Coronary artery (tissue), 2 donors: ENCODE results near the gene WDR43.

Experiments
- DNase-seq: peaks from one replicate; pipeline ENCODE4 v3.0.0-alpha.2; 2017; ENCODE audit warnings: low spot score
- H3K27ac ChIP-seq, 2 donors: fragments of 200-600 bp; sonication (generic); one replicate each; pipeline ENCODE4 v1.5.1; 2016 to 2019
- H3K4me3 ChIP-seq: fragments of 200-600 bp; sonication (generic); 2 replicates; pipeline ENCODE4 v1.5.1; 2016; ENCODE audit warnings: mild to moderate bottlenecking, moderate library complexity
- TF ChIP-seq, protein P1 (sequence below): fragments of 200-600 bp; sonication (generic); IDR thresholded peaks from one replicate; pipeline ENCODE4 v1.5.1; 2019; ENCODE audit warnings: antibody characterized with exemption

The WDR43 gene

DNA sequence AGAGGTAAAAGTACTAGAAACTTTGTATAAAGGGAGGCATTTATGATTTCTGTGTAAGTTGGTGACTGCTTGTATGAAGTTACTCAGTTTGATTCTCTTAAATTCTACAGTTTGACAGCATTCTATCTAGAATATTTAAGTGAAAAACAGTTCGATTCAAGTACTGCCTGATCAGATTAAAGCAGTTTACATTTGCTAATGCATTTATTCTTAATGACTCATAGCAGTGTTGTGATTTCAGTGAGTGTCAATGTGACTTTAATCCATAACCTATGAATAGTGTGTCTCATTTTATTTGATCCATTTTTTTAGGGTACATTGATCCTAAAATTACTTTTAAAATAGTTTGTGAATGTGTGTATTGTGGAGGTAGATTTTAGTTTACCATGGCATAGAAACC is 35.7 kb downstream of the WDR43 start:
- DNase-seq: no peak
- TF ChIP-seq, protein P1, sequence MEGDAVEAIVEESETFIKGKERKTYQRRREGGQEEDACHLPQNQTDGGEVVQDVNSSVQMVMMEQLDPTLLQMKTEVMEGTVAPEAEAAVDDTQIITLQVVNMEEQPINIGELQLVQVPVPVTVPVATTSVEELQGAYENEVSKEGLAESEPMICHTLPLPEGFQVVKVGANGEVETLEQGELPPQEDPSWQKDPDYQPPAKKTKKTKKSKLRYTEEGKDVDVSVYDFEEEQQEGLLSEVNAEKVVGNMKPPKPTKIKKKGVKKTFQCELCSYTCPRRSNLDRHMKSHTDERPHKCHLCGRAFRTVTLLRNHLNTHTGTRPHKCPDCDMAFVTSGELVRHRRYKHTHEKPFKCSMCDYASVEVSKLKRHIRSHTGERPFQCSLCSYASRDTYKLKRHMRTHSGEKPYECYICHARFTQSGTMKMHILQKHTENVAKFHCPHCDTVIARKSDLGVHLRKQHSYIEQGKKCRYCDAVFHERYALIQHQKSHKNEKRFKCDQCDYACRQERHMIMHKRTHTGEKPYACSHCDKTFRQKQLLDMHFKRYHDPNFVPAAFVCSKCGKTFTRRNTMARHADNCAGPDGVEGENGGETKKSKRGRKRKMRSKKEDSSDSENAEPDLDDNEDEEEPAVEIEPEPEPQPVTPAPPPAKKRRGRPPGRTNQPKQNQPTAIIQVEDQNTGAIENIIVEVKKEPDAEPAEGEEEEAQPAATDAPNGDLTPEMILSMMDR: no peak
- no peak overlapping the region for H3K27ac ChIP-seq
- no peak overlapping the region for H3K4me3 ChIP-seq

DNA sequence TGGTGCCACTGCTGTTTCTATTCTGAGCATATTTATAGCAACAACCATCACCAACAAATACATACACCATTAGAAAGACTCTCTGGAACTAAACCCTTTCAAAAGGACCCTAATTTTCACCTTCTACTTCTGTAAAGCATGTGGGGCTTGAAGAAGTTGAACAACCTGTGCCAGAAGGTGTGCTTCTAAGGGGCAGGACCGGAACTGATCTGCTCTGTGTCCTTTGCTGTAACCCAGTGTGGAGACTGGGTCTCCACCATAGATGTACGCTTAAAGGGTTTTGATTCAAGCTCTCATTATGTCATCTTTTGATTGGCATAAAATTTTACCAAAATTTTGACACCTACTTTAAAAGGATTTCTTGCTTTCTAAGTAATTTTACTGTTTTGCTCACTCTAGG is 40.3 kb downstream of the WDR43 start:
- DNase-seq: no peak
- no peak overlapping the region for H3K27ac ChIP-seq
- TF ChIP-seq, protein P1: no peak
- no peak overlapping the region for H3K4me3 ChIP-seq

DNA sequence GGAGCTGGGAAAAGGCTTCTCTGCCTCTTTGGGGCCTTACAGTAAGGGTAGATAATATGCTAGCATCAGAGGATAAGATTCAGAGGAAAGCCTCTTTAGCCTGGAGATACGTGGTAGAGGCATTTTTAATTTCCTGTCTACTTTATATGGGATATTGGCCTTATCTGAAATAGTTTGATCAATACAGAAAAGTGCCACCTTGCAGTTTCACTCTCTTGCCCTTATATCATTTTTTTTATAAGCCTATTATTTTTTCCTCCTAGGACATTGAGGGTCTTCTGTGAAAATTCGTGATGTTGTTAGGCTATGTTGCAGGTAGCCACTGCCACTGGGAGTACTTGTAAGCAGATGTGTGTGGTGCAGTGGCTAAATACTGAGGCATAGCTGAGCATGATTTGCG is 46.5 kb downstream of the WDR43 start:
- TF ChIP-seq, protein P1: no peak
- Histone ChIP-seq H3K27ac (no peak overlapping the region), H3K4me3 (no peak overlapping the region)
- no peak for DNase-seq

DNA sequence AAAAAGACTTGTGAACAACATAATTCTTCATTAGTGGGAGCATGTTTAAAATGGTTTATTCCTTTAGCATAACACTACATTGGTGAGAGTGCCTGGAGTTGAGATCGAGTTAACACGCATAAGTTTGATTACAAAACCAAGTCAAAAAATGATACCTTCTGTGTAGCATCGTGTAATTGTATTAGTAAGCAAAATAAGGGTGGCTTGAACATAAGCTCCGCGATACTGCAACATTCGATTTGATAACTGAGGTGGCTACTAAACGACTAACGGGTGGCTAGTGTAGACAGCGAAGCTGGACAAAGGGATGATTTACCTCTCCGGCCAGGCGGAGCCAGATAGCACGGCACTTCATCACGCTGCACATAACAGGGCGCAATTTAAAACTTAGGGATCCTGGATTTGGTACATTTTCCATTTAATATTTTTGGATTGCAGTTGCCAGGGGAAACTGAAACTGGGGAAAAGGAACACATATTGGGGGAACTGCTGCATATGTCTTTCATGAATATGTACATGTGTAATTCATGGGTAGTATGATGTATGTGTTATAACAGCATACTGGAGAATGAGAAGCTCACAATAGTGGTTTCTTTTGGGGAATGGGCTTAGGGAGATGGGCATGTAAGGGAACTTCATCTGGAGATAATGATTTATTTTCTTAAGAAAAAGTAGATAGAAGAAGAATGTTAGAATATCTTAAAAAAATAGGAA is 50.2 kb downstream of the WDR43 start:
- TF ChIP-seq, protein P1: no peak
- Histone ChIP-seq H3K27ac (no peak overlapping the region), H3K4me3 (no peak overlapping the region)
- no peak for DNase-seq

DNA sequence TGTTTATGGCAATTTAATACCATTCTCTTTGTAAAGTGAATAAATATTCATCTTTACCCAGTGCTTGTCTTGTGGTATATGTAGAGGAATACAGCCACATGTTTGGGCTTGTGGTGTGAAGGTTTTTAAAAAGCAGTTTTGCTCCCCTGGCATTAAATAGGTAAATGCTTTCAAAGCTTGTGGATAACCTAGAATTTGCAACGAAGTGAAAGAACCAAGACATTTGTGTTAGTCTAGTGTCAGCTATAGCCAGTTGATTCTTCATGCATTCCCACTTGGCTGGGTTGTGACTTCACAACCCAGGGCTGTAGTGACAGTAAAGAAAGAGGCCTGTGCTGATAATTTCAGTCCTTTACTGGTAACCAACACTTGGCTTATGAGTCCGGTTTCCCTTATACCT is 53.7 kb downstream of the WDR43 start:
- DNase-seq: no peak
- TF ChIP-seq, protein P1: no peak
- no peak overlapping the region for H3K4me3 ChIP-seq
- H3K27ac ChIP-seq: no peak overlapping the region

DNA sequence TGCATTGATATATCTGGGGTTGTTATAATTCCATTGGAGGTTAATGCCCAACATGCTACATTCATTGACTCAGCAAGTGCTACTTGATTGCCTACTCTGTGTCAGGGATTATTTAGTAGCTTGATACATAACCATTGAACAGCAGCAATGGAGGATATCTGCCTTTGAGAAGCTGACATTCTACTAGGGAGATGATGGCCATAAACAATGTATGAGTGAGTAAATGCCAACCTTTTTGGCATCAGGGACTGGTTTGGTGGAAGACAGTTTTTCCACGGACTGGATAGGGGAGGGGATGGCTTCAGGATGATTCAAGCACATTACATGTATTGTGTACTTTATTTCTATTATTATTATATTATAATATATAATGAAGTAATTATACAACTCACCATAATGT is 54.7 kb downstream of the WDR43 start:
- Histone ChIP-seq H3K4me3 (no peak overlapping the region), H3K27ac (no peak overlapping the region)
- TF ChIP-seq, protein P1: no peak
- no peak for DNase-seq

DNA sequence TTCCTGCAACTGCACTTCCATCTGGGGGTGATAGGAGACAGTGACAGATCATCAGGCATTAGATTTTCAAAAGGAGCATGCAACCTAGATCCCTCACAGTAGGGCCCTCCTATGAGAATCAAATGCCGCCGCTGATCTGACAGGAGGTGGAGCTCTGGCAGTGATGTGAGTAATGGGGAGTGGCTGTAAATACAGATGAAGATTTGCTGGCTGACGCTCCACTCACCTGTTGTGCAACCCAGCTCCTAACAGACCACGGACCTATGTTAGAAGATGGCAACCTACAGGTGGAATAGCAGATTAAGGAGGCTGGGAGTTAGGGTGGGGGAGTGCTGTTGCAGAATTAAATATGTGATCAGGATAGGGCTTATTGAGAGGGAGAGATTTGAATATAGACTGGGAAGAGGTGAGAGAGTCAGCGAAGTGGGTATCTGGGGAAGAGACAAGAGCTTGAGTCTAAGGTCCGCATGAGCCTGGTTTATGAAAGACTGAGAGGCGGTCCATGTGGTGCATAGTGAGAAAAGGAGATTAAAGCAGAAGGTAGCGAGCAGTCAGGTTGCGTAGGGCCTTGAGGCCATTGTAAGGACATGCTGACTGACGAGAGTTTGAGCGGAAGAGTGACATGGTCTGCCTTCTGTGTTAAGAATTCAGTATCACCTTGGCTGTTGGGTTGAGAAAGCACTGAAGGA is 55.3 kb downstream of the WDR43 start:
- TF ChIP-seq, protein P1: no peak
- Histone ChIP-seq H3K27ac (no peak overlapping the region), H3K4me3 (no peak overlapping the region)
- DNase-seq: no peak
